HG02759 (cell line): Measurements from ENCODE around the gene ESPN.
"Not testable (repeated sequence)": the region's sequence is repeated elsewhere in the genome, so short reads cannot be mapped to it uniquely, and the experiment has no call there.

Source experiments
- ATAC-seq: cut with Tn5 transposase; IDR thresholded peaks from one replicate; pipeline ENCODE4 v1.9.1; 2021; ENCODE audit warnings: mild to moderate bottlenecking, moderate library complexity; ENCODE audit not compliant: unreplicated experiment

Gene ESPN

DNA sequence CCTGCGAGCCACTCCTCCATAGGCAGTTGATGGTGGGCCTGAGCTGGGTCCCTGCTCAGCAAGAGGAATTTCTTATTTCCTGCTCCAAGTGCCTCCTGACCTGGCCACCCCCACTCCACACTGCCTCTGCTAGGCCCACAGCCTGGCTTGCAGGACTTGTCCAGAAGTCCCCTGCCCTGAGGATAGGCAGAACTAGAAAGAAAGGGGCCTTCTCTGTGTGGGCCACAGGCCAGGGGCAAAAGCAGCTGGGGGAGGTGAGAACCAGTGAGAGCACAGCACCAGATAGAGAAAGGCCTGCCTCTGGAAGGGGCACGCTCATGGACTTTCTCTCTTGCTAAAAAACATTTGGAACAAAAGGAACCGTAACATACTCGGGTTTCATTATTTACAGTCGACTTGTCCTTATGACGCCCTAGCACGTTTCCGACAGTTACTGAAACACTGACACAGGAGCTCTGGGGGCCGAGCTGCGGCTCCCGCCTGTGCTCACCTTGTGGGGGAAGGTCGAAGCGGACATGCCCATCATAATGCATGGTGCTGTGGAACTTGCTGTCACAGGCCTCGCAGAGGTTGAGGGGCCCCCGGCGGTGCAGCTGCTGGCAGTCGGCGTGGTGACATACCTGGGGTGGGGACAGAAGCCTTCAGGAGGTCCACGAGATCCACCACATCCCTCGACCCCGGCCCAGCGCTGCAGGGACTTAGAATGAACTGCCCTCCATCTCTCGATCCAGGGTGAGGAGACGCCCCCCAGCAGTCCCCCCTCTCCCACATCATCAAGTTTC, 52.7 kb downstream of the ESPN start:
- no peak for ATAC-seq

DNA sequence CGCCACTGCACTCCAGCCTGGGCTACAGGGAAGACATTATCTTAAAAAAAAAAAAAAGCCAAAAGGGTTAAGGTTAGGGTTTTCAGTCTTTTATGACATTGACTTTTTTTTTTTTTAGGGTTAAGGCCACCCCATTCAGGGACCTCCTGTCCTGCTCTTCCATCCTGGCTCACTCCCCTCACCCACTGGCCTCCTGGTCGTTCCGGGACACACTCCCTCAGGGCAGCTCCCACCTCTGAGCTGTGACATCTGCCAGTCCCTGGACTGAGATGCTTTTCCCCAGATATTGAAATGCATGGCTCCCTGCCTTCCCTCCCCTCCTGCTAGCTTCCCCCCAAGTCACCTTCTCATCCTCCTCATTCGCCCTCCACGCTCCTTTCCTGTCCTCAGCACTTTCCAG, 57.2 kb downstream of the ESPN start:
- no peak for ATAC-seq

DNA sequence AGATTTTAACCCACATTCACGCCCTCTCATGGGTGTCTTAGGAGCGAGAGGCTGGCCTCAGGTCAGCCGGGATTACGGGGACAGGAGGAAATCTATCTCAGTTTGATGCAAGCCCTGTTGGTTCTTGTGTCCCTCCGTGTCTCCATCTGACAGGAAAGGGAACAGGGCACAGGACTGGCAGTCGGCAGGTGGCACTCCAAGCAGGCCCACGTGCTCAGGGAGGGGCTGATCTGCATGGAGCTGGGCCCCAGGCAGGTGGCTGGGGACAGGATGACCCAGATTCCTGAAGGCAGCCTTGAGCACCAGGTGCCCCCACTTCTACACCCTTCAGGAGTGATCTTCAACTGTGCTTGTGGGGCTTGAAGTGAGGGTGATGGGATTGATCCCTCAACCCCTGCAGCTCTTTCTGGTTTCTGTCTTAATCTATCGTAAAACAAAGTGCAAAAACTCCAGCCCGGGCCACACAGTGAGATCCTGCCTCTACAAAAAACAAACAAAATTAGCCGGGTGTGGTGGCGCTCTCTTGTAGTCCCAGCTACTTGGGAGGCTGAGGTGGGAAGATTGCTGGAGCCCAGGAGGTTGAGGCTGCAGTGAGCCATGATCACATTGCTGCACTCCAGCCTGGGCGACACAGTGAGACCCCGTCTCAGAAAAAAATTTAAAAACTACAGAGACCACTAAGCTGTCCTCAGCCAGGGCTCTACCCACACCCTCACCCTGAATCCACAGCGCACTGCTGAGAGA, 58.6 kb downstream of the ESPN start:
- no peak for ATAC-seq

DNA sequence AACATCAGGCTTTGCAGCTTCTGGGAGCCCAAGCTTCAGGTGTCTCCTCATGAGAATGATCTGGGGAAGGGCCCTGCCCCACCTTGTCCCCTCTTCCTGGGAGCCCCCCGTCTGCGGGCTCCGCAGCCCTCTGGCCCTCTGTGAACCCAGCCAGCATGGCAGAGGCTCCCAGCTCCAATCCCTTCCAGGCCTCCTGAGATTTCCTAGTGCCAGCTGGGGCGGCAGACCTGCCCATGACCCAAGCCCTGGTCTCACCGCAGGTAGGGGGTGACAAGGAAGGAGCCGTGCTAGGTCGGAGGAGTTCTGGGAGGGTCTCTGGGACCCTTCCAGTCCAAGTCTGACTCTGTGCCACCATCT, 59.2 kb downstream of the ESPN start:
- no peak for ATAC-seq

DNA sequence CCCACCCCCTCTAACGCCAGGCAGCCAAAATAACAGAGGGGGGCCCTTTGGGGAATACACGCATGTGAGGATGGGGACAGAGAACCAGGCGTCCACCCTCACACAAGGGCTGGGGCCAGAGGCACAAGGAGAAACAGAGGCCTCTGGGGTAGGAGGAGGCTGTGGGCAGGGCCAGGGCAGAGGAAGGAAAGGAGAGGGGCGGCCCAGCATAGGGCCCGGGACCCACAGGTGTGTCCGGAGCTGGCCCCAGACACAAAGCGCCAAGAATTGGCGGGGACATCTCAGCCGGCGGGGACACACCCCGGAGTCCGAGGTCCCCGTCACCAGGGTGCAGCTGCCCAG, 60.2 kb downstream of the ESPN start:
- no peak for ATAC-seq

DNA sequence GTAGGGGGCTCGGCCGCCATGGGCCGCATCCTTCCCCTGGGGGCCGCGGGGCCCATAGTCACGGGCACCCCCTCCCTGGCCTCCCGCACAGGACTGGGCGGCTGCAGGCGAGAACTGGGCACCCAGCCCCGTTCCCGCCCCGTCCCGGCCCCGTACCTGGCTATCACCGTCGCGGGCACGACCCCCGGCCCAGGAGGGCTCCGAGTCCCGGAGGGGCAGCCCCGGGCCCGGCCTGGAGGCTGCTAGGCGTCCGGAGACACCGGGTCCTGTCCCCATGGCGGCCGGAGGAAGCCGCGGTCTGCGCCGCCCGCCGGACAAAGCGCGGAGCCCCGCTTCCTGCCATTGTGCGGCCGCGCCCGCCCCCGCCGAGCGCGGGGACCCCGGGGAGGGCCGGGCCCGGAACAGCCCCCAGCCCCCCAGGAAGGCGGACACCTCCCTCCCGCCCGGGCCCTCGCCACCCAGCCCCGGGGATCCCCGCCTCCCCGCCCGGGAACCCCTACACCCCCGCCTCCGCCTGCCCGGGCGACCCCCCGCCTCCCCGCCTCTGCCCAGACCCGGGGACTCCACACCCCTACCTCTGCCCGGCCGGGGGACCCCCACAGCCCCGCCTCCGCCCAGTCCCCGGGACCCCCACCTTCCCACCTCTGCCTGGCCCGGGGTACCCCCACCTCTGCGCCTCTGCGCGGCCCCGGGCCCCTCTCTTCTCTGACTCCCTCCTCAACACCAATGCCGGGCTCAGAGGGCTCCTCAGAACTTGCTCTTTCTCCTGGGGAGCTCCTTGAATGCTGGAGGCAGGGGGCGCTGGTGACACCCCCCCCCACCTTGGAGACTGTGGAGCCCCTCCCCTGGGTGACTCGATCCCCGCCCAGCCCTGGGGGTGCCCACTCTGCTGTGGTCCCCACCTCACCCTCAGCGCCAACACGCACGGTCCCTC, 60.9 kb downstream of the ESPN start:
- no peak for ATAC-seq

DNA sequence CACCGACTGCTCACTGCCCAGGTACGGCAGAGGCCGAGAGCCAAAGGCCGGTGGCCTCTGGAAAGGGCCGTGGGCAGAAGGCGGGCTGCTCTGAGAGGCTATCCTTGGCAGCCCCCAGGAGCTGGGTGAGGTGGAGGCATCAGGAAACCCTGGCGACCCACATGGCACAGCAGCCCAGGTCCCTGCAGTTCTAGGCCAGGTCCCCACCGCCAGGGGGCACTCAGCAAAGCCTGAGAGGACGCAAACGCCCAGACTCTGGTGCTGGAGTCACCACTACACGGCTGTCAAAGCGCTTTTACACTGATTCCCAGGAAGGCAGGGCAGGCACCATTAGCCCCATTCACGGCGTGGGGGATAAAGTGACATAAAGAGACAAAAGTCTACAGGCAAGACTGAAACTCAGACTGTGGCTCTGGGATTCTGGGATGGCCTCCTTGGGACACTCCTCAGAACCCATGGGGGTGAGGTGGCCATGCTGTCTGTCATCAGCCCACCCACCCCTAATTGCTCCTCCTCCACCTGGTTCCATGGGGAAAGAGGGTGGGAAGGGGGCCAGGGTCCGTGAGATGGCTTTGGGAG, 61.9 kb downstream of the ESPN start:
- ATAC-seq: peak; percentile 43

DNA sequence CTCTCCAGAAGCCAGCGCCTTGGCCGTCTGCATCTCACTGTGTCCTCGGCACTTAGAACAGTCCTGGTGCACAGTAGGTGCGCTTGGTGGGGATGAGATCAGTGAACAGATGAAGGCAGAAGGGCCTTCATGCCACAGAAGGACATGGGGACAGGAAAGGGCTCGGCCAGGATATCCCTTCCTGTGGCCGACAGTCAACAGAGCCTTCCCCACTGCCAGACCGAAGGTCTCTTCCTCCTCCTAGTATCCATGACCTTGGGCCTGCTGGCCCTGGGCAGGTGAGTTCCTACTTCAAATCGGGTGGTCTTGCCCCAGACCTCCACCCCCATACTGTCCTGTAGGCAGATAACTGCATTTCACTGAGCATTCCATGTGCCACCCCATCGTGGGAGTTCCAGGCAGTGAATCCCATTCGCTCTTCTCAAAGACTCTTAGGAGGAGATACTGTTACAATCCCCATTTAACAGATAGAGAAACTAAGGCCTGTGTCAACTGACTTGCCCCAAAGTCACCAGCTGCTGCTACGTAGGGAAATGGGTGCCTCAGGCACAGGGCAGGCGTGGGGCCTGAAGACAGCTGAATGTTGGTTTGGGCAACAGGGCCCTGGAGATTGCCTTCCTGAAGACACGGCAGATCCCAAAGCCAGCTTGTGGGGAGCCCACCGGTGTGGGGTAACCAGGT, 63.4 kb downstream of the ESPN start:
- no peak for ATAC-seq

DNA sequence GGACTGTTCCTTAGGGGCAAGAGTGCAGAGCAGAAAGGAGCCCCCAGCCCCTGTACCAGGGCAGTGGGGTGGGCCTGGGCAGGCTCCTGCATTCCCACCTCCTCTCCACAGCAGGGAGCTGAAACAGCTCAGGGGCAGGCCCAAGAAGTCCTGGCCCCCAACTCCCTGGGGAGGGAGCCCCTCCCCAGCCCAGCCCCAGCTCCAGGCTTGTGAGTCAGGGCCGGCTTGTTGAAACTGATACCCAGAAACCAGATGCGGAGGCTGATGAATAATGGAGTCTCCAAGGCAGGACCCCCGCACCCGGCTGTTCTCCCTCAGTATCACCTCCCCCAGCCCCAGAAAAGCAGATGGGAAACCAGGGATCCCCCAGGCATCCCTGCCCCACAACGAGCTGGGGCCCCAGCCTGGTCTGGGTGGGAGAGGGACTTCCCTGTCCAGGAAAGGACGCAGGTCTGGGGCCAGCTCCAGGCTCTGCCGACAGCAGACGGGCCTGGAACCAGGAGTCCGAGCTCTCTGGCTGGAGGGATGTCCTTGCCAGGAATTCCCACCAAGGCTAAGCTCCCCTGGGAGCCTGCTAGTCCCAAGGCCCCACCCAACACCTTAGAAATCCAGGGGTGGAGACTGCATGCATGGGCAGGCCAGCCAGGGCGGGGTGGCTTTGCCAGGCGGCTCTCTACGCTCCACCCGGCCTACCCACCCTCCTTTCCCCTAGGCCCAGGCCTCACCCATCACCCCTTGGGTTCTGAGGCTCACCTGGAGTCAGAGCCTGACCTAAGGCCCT, 64.2 kb downstream of the ESPN start:
- ATAC-seq: no peak

DNA sequence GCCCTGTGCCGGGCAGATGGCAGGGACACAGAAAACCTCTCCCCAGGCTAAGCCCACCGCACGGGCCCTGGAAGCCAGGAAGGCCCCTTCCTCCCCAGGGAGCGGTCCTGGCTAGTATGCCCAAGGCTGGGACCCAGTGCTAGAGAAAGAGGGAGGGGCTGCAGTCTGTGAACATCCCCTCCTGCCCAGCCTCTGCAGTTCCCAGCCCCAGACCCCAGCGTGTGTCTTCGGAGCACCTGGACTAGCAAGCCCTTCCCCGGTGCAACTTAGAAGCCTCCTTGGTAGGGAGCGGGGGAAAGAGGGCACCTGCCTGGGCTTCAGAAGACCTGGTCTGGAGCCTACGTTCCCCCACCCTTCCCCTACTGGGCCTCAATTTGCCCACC, 64.8 kb downstream of the ESPN start:
- no peak for ATAC-seq

DNA sequence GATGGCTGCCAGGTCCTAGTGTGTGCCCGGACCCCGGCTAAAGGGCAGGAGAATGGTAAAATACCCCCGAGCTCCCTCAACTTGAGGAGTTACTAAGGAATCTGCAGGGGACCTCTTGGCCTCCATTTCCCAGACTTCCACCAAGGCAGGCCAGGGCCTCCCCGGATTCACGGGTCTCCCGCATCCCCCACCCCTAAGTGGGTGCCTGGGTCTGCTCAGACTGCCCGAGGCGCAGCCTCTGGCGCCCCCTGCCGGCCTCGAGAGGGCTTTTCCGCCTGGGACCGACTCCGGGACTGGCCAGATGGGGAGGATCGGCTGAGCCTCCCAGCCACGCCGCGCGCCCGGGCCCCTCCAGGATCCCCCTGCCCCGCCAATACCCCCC, 65.2 kb downstream of the ESPN start:
- peak; percentile 65 for ATAC-seq

DNA sequence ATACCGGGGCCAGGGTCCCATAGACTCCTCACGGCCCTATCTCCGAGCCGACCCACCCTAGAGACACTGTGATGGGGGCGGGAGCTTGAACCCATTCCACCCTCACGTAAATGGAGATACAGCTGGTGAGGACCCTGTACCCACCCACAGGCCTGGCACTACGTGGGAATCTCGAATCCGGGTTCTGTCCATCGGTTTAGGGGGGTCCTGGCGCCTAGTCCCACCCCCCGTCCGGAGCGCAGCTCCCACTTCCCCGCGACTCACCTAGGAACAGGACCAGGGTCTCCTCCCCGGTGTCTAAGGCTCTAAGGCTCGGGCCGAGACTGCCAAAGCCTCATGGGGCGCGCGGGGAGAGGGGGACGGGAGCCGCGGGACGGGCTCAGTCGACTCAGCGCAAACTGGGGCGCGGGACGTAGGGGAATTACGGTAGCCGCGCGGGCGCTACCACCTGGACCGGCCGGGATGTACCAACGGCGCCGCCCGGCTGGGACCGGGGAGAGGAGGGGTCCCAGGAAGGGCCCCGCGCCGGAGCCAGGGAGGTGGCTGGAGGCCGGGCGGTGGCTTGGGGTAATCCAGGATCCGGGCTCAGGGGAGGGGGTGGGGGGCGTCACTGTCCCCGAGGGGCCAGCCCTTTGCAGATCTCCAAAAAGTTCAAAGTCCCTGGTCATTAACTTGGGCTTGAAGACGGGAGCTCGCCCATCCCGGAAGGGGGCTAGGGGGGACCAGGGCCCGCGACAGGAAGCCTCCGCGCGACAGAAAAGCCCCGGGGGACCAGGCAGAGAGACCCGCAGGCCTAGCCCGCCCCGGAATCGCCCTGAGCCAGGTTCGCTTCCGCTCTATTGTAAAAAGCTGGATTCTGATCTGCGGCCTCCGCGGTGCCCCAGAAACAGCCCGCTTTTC, 65.9 kb downstream of the ESPN start:
- peak; percentile 71 for ATAC-seq

DNA sequence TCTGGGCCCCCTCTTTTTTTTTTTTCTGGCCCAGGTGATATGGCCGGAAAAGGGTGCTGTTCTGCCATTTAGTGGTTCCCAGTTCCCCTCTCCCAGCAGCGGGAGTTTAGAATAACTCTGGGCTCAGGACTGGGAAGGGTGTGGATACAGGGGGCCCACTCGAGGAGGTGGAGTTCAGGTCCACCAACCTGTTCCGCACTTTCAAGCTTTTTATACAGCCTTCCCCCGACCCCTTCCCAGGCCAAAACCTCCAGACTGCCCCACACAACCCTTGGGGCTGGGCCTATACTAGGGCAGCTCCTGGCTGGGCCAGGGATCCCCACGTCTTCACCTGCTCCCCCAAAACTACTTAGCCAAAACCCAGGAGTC, 66.5 kb downstream of the ESPN start:
- ATAC-seq: no peak

DNA sequence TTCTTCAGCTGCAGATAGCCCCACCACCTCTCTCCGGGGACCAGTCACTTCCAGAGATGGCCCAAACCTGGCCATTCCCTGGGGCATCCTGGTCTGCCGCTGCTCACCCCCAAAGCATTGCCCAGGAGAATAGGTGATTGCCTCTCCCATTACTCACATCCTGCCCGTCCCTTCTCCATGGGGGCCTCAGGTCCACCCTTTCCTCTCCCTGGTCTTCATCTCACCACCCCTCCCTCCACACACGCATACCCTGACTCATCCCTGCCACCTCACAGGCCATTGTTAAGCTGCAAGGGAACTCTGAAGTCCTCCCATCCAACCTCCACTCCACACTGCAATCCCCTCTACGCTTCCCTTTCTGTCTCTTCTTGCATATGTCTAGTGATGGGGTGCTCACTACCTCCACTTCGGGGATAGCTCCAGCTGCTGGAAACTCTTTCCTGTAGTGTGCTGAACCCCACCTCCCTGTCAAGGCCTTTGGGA, 66.9 kb downstream of the ESPN start, which contains the start of gene PLEKHG5:
Gene PLEKHG5 (minus strand): TSS at position 188 of the 483 bp plus-strand sequence. CDS start 14,096 bp downstream, outside the sequence.
- ATAC-seq: no peak

DNA sequence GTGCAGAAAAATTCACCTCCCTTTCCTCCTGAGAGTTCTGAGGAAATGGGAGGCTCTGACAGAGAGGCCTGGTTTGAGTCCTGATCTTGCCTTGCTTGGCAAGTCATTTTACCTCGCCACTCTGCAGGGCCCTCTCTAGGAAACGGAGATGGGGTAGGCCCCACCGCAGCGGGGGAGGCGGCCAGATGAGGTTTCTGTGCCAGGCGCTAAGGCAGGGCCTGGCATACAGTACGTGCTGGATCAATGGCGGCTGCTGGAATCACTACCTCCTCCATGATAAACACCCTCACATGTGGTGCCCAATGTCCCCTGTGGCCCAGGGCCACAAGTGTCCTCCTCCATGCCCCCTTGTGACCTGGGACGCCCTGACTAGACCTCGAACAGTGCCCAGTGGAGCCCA, 67.4 kb downstream of the ESPN start:
- no peak for ATAC-seq

DNA sequence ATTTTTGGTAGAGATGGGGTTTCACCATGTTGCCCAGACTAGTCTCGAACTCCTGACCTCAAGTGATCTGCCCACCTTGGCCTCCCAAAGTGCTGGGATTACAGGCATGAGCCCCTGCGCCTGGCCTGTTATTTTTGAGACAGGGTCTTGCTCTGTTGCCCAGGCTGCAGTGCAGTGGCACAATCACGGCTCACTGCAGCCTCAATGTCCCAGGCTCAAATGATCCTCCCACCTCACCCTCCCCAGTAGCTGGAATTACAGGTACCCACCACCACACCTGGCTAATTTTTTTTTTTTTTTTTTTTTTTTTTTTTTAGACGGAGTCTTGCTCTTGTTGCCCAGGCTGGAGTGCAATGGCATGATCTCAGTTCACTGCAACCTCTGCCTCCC, 69.3 kb downstream of the ESPN start:
- ATAC-seq: not testable (repeated sequence)

DNA sequence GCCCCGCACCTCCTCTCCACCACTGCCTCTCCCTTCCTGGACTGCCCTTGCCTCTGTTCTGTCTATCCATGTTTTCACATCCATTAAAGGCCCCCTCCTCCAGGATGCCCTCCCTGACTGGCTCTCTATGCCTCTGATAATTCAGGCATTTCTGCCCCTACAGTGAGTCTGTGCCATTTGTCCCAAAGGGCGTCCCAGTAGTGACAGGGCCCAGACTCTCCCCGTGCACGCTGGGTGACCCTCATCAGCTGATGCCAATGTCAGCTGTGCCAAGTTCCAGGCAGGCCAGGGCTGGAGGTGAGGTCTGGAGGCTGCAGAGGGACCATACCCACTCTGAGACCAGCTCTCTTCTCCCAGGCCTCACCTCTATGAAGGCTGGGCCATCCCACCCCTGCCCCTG, 70.1 kb downstream of the ESPN start:
- ATAC-seq: no peak

DNA sequence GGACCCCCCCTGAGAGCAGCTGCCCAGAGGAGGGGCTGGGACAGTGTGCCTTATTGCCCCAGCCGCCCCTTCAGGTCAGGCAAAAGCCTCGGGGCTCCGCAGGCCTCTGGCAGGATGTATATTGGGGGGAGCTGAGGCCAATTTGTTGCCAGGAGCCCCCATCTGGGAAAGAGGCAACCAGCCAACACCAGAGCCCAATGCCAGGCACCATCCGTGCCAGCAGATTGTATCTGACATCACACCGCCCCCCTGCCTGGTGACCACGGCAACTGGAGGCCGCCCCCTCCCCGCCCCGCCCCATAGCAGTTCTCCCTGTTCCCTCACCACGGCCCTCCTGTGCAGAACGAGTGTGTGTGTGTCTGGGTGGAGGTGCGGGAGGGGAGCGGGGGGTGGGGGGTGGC, 70.5 kb downstream of the ESPN start:
- no peak for ATAC-seq
